GM18951 (cell line): ENCODE measurements around the gene TXK.
"Not testable (repeated sequence)": the region's sequence is repeated elsewhere in the genome, so short reads cannot be mapped to it uniquely, and the experiment has no call there.

Experiments used
- POLR2A ChIP-seq: IDR thresholded peaks from 4 replicates; pipeline ENCODE4 v1.6.1; 2011; ENCODE audit warnings: mild to moderate bottlenecking; ENCODE audit not compliant: insufficient read length, insufficient read depth; ENCODE audit errors: extremely low read depth
- in situ Hi-C: fragments of 300-500 bp; cut with MboI; formaldehyde crosslinking; loops from one replicate; pipeline ENCODE4 v1.12.0; 2022; ENCODE audit warnings: low sequenced_read_pairs, mixed read lengths, inconsistent platforms; ENCODE audit not compliant: unreplicated experiment

The TXK gene

GRCh38 chr4:48134081-48134480 is at the start of gene TXK:
TXK (minus strand) TSS chr4:48134250; CDS start chr4:48134170, 80 bp downstream.
- TF ChIP-seq POLR2A, result no peak
- in situ Hi-C loops, result loop anchor here (10.0 kb wide), 1 partner anchor 421 kb away; no protein-coding TSS in a partner anchor

- TF ChIP-seq POLR2A, result no peak
- in situ Hi-C loops, result no loop called here
These were observed 46.2 kb upstream of the TXK start for GRCh38 chr4:48180234-48180633.

GRCh38 chr4:48178931-48179330 is 44.9 kb upstream of the TXK start:
- no peak for TF ChIP-seq POLR2A
- in situ Hi-C loops, result no loop called here

- in situ Hi-C loops, result no loop called here
- no peak for TF ChIP-seq POLR2A
These were observed 41.8 kb upstream of the TXK start for GRCh38 chr4:48175806-48176205.

GRCh38 chr4:48175328-48175727 is 41.3 kb upstream of the TXK start:
- in situ Hi-C loops, result no loop called here

GRCh38 chr4:48173056-48173991 is 39.3 kb upstream of the TXK start:
- no peak for TF ChIP-seq POLR2A
- in situ Hi-C loops, result no loop called here

More at GRCh38 chr4:48175328-48175727, 41.3 kb upstream of the TXK start:
- no peak for TF ChIP-seq POLR2A

- TF ChIP-seq POLR2A, result no peak
- in situ Hi-C loops, result no loop called here
These were observed 38.6 kb upstream of the TXK start for GRCh38 chr4:48172651-48173050.

GRCh38 chr4:48169636-48170035 is 35.6 kb upstream of the TXK start:
- TF ChIP-seq POLR2A, result no peak
- in situ Hi-C loops, result no loop called here

GRCh38 chr4:48167538-48168263 is 33.7 kb upstream of the TXK start:
- in situ Hi-C loops, result no loop called here
- TF ChIP-seq POLR2A, result no peak

GRCh38 chr4:48164561-48164960 is 30.5 kb upstream of the TXK start:
- in situ Hi-C loops, result not testable (repeated sequence)

- in situ Hi-C loops, result no loop called here
- TF ChIP-seq POLR2A, result no peak
These were observed 29.7 kb upstream of the TXK start for GRCh38 chr4:48163746-48164145.

- in situ Hi-C loops, result no loop called here
- no peak for TF ChIP-seq POLR2A
These were observed 28.1 kb upstream of the TXK start for GRCh38 chr4:48162162-48162561.

GRCh38 chr4:48157271-48157670 is 23.2 kb upstream of the TXK start:
- TF ChIP-seq POLR2A, result no peak

GRCh38 chr4:48156423-48156822 is 22.4 kb upstream of the TXK start:
- no peak for TF ChIP-seq POLR2A
- in situ Hi-C loops, result no loop called here

More at GRCh38 chr4:48157271-48157670, 23.2 kb upstream of the TXK start:
- in situ Hi-C loops, result no loop called here
